ENCODE results near the gene NCKAP5L.

DNA sequence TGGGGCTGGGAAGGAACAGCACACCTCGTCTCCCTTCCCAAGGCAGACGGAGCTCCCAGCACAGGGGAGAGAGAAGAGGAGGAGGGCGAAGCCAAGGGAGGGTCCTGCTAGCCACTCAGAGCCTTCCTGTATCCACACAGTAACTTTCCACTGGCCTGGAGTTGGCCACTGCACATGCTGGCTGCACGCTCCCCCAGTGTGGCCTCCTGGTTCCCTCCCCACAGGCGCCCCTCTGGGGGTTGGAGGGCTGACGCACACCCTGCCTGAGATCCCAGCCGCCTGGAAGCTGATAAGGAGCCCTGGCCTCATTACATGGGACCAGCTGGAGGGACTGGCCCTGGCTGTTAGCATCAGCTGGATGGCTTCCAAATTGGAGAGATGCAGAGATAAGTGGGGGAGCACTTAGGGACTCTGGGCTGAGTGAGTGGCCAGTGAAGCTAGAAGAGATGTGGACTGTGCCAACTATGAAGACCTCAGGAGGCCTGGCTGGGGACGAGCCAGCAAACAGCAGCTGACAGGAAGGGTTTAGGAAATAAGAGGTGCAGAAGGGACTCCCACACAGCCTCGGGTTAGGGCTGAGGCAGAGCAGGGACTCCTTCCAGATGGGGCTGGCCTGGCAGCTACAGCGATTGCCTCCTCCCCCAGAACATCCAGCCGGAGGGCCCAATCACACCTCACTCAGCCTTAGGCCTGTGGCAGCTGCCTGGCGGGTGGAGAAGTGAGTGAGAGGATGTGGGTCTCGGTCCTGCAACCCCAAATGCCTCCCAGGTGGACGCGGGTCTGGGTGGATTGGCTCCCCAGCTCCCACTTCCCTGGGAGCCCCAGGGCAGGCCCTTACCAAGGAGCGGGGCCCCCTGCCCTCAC lies 41.0 kb upstream of the NCKAP5L start:
- TF ChIP-seq POLR2A (IDR thresholded peaks at IDR 0.05; ENCODE audit: low read depth, low read length) (no peak), POLR2AphosphoS5 (IDR thresholded peaks at IDR 0.05; ENCODE audit: low read depth, low read length) (no peak), TAF1 (IDR thresholded peaks at IDR 0.05; ENCODE audit: borderline replicate concordance, low read depth, low read length) (no peak)
